ENCODE results near the gene BTNL2.
"Not testable (repeated sequence)": the region's sequence is repeated elsewhere in the genome, so short reads cannot be mapped to it uniquely, and the experiment has no call there.

Gene BTNL2

GRCh38 chr6:32367644-32368043 is 39.3 kb downstream of the BTNL2 start (continued):
- TF ChIP-seq, protein P1, sequence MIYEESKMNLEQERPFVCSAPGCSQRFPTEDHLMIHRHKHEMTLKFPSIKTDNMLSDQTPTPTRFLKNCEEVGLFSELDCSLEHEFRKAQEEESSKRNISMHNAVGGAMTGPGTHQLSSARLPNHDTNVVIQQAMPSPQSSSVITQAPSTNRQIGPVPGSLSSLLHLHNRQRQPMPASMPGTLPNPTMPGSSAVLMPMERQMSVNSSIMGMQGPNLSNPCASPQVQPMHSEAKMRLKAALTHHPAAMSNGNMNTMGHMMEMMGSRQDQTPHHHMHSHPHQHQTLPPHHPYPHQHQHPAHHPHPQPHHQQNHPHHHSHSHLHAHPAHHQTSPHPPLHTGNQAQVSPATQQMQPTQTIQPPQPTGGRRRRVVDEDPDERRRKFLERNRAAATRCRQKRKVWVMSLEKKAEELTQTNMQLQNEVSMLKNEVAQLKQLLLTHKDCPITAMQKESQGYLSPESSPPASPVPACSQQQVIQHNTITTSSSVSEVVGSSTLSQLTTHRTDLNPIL (CRISPR knock-in tag; IDR thresholded peaks at IDR 0.05; ENCODE audit: low read depth), result no peak
- no peak for TF ChIP-seq ESRRG (CRISPR knock-in tag; IDR thresholded peaks at IDR 0.05)
- TF ChIP-seq ZNF70 (CRISPR knock-in tag; IDR thresholded peaks at IDR 0.05), result no peak
- TF ChIP-seq ARNTL (CRISPR knock-in tag; IDR thresholded peaks at IDR 0.05; ENCODE audit: borderline replicate concordance, low read depth), result no peak
- TF ChIP-seq ISL1 (CRISPR knock-in tag; IDR thresholded peaks at IDR 0.05), result no peak
- TF ChIP-seq TSHZ2 (CRISPR knock-in tag; IDR thresholded peaks at IDR 0.05), result no peak
- TF ChIP-seq, protein P2, sequence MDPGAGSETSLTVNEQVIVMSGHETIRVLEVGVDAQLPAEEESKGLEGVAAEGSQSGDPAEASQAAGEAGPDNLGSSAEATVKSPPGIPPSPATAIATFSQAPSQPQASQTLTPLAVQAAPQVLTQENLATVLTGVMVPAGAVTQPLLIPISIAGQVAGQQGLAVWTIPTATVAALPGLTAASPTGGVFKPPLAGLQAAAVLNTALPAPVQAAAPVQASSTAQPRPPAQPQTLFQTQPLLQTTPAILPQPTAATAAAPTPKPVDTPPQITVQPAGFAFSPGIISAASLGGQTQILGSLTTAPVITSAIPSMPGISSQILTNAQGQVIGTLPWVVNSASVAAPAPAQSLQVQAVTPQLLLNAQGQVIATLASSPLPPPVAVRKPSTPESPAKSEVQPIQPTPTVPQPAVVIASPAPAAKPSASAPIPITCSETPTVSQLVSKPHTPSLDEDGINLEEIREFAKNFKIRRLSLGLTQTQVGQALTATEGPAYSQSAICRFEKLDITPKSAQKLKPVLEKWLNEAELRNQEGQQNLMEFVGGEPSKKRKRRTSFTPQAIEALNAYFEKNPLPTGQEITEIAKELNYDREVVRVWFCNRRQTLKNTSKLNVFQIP (CRISPR knock-in tag; IDR thresholded peaks at IDR 0.05; ENCODE audit: borderline replicate concordance, low read depth), result no peak

DNA sequence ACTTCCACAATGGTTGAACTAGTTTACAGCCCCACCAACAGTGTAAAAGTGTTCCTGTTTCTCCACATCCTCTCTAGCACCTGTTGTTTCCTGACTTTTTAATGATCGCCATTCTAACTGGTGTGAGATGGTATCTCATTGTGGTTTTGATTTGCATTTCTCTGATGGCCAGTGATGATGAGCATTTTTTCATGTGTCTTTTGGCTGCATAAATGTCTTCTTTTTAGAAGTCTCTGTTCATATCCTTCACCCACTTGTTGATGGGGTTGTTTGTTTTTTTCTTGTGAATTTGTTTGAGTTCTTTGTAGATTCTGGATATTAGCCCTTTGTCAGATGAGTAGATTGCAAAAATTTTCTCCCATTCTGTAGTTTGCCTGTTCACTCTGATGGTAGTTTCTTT is 47.8 kb downstream of the BTNL2 start:
- ATAC-seq, result not testable (repeated sequence)

DNA sequence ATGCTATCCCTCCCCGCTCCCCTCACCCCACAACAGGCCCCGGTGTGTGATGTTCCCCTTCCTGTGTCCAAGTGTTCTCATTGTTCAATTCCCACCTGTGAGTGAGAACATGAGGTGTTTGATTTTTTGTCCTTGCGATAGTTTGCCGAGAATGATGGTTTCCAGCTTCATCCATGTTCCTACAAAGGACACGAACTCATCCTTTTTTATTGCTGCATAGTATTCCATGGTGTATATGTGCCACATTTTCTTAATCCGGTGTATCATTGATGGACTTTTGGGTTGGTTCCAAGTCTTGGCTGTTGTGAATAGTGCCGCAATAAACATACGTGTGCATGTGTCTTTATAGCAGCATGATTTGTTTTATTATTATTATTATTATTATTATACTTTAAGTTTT is 48.4 kb downstream of the BTNL2 start:
- not testable (repeated sequence) for ATAC-seq

GRCh38 chr6:32355018-32355417 is 52.0 kb downstream of the BTNL2 start:
- TF ChIP-seq CSDC2 (CRISPR knock-in tag; IDR thresholded peaks at IDR 0.05) (no peak), ZNF8 (CRISPR knock-in tag; IDR thresholded peaks at IDR 0.05) (no peak), ARNTL (CRISPR knock-in tag; IDR thresholded peaks at IDR 0.05; ENCODE audit: borderline replicate concordance, low read depth) (no peak), ISL1 (CRISPR knock-in tag; IDR thresholded peaks at IDR 0.05) (no peak), BACH2 (CRISPR knock-in tag; IDR thresholded peaks at IDR 0.05; ENCODE audit: borderline replicate concordance) (no peak), ZC3H10 (CRISPR knock-in tag; IDR thresholded peaks at IDR 0.05) (no peak), ESRRG (CRISPR knock-in tag; IDR thresholded peaks at IDR 0.05) (no peak), TCF4 (CRISPR knock-in tag; IDR thresholded peaks at IDR 0.05; ENCODE audit: borderline replicate concordance) (no peak)
- TF ChIP-seq, protein P2 (CRISPR knock-in tag; IDR thresholded peaks at IDR 0.05; ENCODE audit: borderline replicate concordance, low read depth), result no peak
- ATAC-seq, result no peak

- no peak for TF ChIP-seq CSDC2 (CRISPR knock-in tag; IDR thresholded peaks at IDR 0.05)
- no peak for TF ChIP-seq GLIS3 (CRISPR knock-in tag; IDR thresholded peaks at IDR 0.05)
- no peak for TF ChIP-seq ZC3H10 (CRISPR knock-in tag; IDR thresholded peaks at IDR 0.05)
- TF ChIP-seq TSHZ2 (CRISPR knock-in tag; IDR thresholded peaks at IDR 0.05), result no peak
- no peak for TF ChIP-seq ZNF565 (CRISPR knock-in tag; conservative IDR thresholded peaks at IDR 0.05; ENCODE audit: low read depth)
- no peak for TF ChIP-seq ESRRG (CRISPR knock-in tag; IDR thresholded peaks at IDR 0.05)
- TF ChIP-seq, protein P2 (CRISPR knock-in tag; IDR thresholded peaks at IDR 0.05; ENCODE audit: borderline replicate concordance, low read depth), result no peak
- TF ChIP-seq TCF4 (CRISPR knock-in tag; IDR thresholded peaks at IDR 0.05; ENCODE audit: borderline replicate concordance), result no peak
- TF ChIP-seq BACH2 (CRISPR knock-in tag; IDR thresholded peaks at IDR 0.05; ENCODE audit: borderline replicate concordance), result no peak
- no peak for TF ChIP-seq TOX (CRISPR knock-in tag; IDR thresholded peaks at IDR 0.05; ENCODE audit: borderline replicate concordance)
- no peak for ATAC-seq
Measured at GRCh38 chr6:32353348-32353747, 53.6 kb downstream of the BTNL2 start.

Measured in SK-N-SH treated with all-trans-retinoic acid at 6 μM for 48 hours (cell line).